Amniotic stem cell (primary cell): Measurements from ENCODE around the gene APPL2.
"Not testable (repeated sequence)": the region's sequence is repeated elsewhere in the genome, so short reads cannot be mapped to it uniquely, and the experiment has no call there.

Experiments
- DNase-seq: peaks from one replicate; lab custom pipeline; 2025; lab: John Stamatoyannopoulos, UW

The APPL2 gene

GRCh38 chr12:105192624-105193225 is 43.2 kb downstream of the APPL2 start:
- DNase-seq, result no peak

DNA sequence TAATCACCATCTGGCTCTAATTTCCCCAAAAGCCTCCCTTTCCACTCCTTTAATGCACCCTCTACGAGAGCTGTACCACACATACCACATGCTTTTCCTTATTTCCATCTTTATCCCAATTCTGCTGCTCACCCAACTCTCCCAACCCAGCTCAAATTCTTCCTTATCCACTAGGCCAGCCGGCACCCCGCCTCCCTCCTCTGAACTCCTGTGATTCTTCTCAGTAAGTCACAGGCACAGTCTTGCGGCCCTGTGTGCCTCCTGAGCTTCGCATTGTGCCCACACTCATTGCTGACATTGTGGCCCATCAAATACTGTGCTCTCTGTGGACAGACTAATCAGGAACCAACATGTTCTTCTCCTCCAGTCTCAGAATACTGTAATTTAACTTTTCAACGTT is 45.4 kb downstream of the APPL2 start:
- no peak for DNase-seq

- no peak for DNase-seq
These were observed 46.7 kb downstream of the APPL2 start for GRCh38 chr12:105189293-105189692.

DNA sequence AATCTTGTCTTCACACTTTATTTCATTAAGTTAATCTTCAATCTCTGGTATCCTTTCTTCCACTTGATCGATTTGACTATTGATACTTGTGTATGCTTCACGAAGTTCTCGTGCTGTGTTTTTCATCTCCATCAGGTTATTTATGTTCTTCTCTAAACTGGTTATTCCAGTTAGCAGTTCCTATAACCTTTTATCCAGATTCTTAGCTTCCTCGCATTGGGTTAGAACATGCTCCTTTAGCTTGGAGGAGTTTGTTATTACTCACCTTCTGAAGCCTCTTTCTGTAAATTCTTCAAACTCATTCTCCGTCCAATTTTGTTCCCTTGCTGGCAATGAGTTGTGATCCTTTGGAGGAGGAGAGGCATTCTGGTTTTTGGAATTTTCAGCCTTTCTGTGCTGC is 52.0 kb downstream of the APPL2 start:
- not testable (repeated sequence) for DNase-seq

- not testable (repeated sequence) for DNase-seq
These were observed 52.6 kb downstream of the APPL2 start for GRCh38 chr12:105183406-105183805.

DNA sequence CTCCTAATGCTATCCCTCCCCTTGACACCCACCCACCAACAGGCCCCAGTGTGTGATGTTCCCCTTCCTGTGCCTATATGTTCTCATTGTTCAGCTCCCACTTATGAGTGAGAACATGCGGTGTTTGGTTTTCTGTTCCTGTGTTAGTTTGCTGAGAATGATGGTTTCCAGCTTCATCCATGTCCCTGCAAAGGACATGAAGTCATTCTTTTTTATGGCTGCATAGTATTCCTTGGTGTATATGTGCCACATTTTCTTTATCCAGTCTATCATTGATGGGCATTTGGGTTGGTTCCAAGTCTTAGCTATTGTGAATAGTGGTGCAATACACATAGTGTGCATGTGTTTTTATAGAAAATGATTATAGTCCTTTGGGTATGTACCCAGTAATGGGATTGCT is 56.9 kb downstream of the APPL2 start:
- DNase-seq, result not testable (repeated sequence)

DNA sequence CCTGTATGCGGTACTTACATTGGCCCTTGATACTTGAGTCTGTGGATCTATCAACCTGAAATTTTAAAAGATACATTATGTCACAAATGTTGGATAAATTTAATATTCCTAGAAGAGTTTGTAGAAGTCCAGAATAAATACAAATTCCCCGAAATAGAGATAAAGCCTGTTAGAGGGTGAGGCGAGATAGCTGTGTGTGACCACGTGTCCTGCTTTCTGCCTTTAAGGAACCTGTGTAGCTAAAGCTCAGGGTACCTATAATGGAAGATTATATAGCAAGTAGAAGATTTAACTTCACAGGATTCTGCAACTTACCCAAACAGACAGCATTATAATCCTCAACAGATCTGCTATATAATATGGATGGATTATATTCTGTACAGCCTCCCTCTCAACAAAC is 58.8 kb downstream of the APPL2 start:
- DNase-seq, result no peak

DNA sequence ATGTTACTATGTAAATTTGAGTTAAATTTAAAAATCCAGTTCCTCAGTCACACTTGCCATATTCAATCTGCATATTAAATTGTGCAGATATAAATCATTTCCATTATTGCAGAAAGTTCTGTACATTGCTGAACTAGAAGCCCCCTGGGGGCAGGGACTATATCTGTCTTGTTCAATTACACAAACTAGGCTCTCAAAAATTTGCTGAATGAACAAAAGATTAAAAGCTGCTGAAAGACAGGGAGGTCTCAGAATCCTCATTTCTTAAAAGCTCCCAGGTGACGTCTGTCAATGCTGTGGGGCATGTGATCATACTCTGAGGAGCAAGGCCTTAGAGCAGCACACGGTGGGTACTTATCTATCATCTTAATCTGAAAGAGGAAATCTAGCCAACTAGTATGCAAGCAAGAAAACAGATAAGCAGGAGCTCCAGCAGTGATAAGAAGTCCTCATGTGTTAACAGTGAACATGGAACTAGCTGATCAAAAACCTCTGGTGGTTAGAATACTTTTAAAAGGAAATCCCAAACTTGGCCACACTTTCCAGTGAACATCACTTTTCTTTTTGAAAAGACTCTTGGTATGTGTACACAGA is 60.5 kb downstream of the APPL2 start:
- DNase-seq, result no peak

DNA sequence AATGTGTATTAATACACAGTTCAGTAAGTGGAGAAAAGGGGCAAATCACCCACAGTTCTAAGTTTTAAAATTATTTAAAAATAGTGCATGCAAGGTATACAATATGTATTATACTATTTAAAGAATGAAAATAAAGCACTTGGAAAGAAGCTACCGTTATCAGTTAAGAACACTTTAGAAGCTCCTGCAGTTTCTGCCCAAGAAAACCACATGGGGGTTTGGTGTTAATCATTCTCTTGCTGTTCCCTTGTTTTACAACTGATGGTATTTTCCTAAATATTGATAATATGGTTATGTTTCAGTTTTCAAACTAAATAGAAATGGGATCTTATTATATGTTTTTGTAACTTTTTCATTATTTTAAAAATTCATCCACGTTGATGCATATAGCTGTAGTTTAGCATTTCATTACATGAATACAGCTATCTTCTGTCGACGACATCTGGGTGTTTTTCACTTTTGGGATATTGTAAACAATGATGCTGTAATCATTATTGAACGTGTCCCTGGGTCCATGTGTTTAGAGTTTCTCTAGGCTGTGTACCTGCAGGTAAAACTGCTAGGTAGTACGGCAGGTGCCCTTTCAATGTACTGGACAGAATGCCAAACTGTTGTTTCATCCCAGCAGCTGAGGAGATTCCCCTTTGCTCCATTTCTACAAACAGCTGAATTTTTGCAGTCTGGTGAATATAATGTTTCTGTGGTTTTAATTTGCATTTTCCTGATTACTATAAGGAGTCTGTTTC is 64.1 kb downstream of the APPL2 start:
- no peak for DNase-seq

- DNase-seq, result no peak
These were observed 65.8 kb downstream of the APPL2 start for GRCh38 chr12:105170139-105170538.

GRCh38 chr12:105168006-105168405 is 68.0 kb downstream of the APPL2 start:
- no peak for DNase-seq

- no peak for DNase-seq
These were observed 68.6 kb downstream of the APPL2 start for GRCh38 chr12:105167346-105167745.

DNA sequence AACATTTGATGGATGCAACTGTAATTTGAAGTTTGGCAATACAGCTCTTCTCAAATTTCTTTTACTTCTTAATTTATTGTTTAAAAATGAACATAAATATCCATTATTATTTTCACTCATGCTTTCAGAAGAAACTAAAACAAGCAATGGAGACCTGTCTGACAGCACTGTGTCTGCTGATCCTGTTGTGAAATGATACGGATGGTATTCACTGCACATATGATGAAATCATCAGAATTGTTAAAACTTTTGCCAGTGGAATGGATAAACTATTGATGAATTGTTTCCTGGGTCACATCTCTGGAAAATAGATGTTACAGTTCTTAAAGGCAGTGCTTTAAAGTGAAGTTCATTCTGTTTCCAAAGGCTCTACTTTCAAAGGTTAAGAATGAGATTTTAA is 69.2 kb downstream of the APPL2 start:
- DNase-seq, result no peak

- DNase-seq, result no peak
These were observed 71.9 kb downstream of the APPL2 start for GRCh38 chr12:105164068-105164467.

- no peak for DNase-seq
These were observed 73.8 kb downstream of the APPL2 start for GRCh38 chr12:105162174-105162573.

GRCh38 chr12:105158876-105159275 is 77.1 kb downstream of the APPL2 start:
- DNase-seq, result no peak

GRCh38 chr12:105157606-105158005 is 78.4 kb downstream of the APPL2 start:
- no peak for DNase-seq

DNA sequence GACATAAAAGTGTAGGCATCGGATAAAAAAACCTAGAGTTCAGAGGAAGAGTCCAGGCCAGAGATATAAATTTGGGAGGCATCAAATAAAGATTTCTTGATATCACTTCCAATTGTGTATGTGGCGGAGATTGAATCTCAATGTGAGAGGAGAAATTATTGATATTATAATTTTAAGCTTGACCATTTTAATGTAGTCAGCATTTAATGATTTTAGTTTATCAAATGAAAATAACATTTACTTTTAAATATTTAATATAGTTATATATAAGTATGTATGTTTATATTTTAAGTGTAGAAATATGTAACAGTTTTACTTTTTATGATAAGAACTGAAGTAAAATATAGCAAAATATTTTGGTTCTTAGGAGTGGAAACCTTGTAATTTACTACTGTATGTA is 79.7 kb downstream of the APPL2 start:
- DNase-seq, result no peak

DNA sequence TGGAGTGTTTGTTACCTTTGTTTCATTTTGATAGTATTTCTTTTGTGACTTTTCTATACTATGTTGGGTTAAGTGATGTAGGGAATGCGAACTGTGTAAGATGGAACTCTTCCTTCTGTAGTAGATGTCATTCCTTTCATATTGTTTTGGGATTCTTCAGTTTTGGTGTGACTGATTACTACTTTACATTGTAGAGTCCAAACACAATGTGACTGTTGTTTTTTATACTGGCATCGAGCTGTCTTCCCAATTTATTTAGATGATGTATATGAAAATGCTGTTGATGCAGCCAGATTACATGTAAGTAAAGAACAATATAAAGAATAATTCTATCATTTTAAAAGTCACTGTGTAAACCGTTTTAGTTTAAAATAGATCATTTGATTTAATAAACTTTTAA is 93.7 kb downstream of the APPL2 start:
- DNase-seq, result no peak

GRCh38 chr12:105141320-105141922 is 94.6 kb downstream of the APPL2 start:
- no peak for DNase-seq

DNA sequence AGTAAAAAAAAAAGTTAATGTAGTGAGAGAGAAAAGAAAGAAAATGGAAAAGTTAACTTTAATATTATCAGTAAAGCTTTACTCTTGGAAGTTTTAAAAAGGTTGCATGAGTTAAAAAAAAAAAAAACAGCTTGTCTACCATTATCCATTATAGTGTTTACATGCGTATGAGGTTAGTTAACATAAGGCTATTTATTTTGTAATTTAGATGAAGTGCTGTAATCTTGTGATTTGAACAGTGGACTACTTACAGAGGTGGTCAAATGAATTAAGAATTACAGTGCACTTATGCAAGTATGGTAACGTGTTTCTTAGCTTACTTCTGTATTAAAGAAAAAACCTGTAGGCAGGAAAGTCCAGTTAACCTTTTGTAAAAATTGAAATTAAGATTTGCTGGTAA is 97.7 kb downstream of the APPL2 start:
- DNase-seq, result no peak
